HG02840 (cell line): ENCODE measurements around the gene RFLNA.

Experiments
- ATAC-seq: cut with Tn5 transposase; IDR thresholded peaks from one replicate; pipeline ENCODE4 v1.9.1; 2021; ENCODE audit warnings: mild to moderate bottlenecking, moderate library complexity, moderate number of reproducible peaks; ENCODE audit not compliant: unreplicated experiment, low FRiP score

Gene RFLNA

GRCh38 chr12:124334266-124334665 is 39.4 kb downstream of the RFLNA start:
- ATAC-seq, result no peak

DNA sequence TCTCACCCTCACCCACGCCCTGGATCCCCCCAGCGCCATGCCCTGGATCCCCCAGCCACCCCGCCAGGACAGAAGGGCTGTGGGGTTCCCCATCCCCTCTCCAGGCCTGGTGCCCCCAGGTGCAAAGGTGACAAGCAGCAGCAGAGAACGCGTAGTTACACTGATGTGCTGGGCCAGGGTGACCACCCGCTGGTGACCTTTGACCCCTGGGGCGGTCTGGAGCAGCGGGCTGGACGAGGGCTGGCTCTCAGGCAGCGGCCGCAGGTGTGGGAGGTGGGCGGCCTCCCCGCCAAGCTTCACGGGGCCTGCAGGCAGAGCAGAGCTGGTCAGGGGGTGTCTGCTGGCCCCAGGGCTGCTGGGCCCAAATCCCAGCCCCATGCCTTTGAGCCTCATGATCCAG is 40.1 kb downstream of the RFLNA start:
- no peak for ATAC-seq

GRCh38 chr12:124335426-124336183 is 40.7 kb downstream of the RFLNA start:
- no peak for ATAC-seq

- no peak for ATAC-seq
Observed at GRCh38 chr12:124336184-124336437, 41.2 kb downstream of the RFLNA start.

GRCh38 chr12:124336742-124337520 is 42.0 kb downstream of the RFLNA start:
- ATAC-seq, result no peak

DNA sequence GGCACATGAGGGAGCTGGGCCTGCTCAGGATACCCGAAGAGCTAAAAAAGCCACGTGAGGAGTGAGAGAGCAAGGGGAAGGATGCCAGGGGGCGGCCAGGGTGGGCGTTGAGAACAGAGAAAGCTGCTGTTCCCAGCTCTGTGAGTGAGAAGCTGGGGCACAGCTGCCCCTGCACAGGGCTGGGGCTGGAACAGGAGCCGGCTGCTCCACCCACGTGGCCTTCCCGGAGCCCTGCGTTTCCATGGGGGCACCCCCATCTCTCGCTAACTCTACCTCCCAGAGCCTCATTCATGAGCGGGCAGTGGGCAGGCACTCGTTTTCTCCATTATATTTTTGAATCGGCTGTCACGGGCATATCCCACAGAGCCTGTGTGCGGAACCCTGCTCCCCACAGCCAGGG is 42.7 kb downstream of the RFLNA start:
- no peak for ATAC-seq

GRCh38 chr12:124338448-124338847 is 43.6 kb downstream of the RFLNA start:
- no peak for ATAC-seq

- ATAC-seq, result no peak
Observed at GRCh38 chr12:124338876-124339603, 44.1 kb downstream of the RFLNA start.

DNA sequence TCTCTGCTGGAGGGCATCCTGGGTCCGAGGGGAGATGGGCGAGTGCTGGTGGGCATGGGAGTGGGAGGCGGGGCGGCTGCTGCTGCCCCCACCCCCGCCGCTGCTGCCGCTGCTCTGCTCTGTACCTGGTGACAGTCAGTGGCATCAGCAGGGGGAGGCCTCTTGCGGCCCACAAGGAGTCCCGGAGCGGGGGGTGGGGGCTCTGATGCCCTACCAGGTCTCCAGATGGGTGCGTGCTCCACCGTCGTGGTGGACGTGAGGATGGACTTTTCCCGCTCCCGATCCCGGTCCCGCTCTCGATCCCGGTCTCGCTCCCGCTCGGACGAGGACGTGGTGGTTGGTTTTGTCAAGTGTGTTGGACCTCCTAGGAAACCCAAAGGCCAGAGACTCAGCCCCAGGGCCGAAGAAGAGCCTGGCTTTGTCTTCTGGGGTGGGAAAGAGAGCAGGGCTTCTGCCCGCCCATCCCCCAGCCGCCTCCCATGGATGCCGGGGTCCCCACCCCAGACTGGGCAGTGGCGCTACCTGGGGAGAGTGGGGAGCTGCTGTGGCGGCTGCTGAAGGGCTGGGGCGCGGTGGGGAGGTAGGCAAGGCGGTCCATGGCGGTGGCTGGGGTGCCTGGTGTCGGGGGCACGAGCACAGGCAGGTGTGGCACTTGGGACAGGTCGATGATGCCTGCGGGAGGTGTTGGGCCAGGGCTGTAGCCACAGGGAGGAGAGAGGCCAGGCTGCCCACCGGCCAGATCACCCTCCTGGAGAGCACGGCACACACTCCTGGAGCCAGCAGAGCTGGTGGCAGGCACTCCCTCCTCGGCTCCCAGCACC is 45.4 kb downstream of the RFLNA start:
- no peak for ATAC-seq

GRCh38 chr12:124341645-124342069 is 46.8 kb downstream of the RFLNA start:
- ATAC-seq, result no peak

GRCh38 chr12:124344022-124344421 is 49.1 kb downstream of the RFLNA start:
- ATAC-seq, result no peak

GRCh38 chr12:124344526-124344925 is 49.6 kb downstream of the RFLNA start:
- ATAC-seq, result no peak

DNA sequence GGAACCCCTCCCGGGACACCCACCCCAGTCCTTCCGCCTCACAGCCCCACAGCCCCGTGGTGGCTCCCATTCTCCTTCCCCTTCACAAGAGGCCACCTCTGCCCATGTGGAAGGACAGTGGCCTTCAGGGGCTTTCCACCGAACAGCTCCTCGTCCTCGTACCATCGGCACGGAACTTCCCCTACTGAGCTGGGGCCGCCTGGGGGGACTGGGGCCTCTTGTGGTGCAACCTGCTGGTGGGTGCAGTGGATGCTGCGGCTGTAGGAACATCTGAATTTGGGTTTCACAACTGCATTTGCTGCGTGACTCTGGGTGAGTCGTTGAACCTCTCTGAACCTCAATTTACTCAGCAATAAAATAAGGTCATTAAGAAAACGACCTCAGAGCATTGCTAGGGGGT is 50.9 kb downstream of the RFLNA start:
- ATAC-seq, result no peak

- no peak for ATAC-seq
Observed at GRCh38 chr12:124346425-124347168, 51.7 kb downstream of the RFLNA start.

DNA sequence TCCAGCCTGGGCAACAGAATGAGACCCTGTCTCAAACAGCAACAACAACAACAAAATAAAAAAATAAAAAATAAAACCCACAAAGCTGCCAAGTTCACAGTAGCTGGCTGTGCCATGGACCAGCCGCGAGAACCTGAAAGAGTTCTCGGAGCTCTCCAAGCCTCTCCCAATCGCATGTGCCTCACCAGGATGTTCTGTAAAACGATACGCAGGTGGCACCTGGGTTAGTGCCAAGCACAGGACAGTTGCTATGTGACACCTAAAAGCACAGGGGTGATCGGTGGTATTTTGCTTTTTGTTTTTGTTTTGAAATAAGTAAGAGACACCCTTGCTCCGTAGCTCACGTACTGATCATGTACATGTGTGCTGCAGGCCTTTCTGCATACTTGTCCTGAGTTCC is 52.4 kb downstream of the RFLNA start:
- ATAC-seq, result no peak

DNA sequence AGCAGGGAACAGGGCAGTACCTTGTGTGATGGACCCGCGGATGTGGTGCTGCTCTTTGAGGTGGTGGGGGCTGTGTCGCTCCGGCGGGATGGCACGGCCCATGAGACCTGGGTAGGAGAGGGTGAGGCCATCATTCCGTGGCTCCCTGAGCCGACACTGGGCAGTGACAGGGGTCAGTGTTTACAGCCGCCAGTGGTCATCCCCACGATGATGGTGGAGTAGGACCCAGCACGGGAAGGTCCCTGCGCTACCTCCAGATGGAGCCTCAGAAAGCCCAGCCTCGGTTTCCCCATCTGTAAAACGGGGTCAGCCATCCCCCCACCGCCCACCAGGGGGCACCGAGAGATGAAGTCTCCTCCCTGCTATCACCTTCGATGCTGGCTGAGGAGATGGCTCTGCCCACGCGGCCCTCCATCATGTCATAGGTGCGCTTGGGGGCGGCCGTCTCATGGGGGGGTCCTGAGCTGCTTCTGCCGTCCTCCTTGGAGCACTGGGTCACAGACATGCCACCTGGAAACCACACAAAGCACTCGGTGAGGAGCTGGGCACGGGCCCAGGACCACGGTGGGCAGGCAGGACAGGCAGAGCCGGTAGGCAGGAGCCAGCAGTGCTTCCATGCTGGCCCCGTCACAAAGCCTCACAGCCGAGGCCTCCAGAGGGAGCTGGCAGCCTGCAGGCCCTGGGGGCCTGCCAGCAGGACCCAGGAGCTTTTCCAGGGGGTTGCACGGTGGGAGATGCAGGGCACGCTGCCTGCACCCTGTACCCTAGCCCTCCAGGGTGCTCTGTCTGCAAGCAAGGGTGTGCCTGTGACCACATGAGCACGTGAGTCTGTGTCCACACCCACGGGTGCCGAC is 53.1 kb downstream of the RFLNA start:
- ATAC-seq, result no peak

DNA sequence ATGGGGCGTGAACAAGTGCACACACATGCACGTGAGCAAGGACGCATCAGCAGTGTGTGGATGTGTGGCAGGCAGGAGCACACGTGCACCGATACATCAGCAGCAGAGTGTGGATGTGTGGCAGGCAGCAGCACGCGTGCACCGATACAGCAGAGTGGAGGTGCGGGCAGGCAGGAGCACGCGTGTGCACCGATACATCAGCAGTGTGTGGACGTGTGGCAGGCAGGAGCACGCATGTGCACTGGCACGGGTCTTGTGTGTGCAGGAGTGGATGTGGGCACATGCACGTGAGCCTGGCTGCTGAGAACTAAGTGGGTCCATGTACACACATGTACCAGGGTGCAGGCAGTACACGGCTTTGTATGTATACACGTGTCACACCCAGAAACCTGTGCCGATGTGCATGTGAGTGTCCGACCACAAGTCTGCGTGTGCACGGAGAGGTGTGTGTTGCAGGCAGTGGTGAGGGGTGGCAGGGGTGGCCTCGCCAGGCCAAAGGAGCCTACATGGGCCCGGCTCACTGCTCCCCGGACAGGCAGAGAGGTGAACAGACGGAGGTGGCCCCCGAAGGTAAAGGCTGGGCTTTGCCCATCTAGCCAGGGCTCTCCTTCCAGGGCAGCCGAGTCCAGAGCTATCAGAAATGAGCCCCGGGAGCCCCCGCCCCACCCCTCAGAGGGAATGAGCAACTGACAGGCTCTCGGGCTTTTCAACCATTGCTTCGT is 53.9 kb downstream of the RFLNA start:
- ATAC-seq, result no peak

- no peak for ATAC-seq
Observed at GRCh38 chr12:124350491-124350890, 55.6 kb downstream of the RFLNA start.
